HepG2 (cell line): Measurements from ENCODE around the gene HEXIM1. TPM values are rescaled to one million over a fixed set of nuclear protein-coding genes. Genes with fewer than 3 reads are reported as not detected.

Experiments used
- CEBPG ChIP-seq: IDR thresholded peaks from 2 replicates; pipeline ENCODE4 v1.6.1; 2016
- NCOR1 ChIP-seq: fragments of 200-600 bp; sonication (generic); IDR thresholded peaks from 2 replicates; pipeline ENCODE4 v1.7.0; 2017; ENCODE audit warnings: antibody characterized with exemption, low read length, borderline replicate concordance
- PHF5A ChIP-seq: IDR thresholded peaks from one replicate; pipeline ENCODE4 v1.6.1; 2018; ENCODE audit warnings: low read depth, missing genetic modification reagents; ENCODE audit not compliant: unreplicated experiment
- RARA ChIP-seq: IDR thresholded peaks from 2 replicates; pipeline ENCODE4 v1.6.1; 2016; ENCODE audit warnings: missing genetic modification reagents, missing compliant biosample characterization
- SMAD1 ChIP-seq: sonication (generic); formaldehyde crosslinking; IDR thresholded peaks from 2 replicates; pipeline ENCODE4 v1.4.0; 2020; ENCODE audit warnings: missing genetic modification reagents, low read depth, mild to moderate bottlenecking, borderline replicate concordance
- SMARCC2 ChIP-seq: fragments of 450-650 bp; IDR thresholded peaks from 2 replicates; pipeline ENCODE4 v1.6.1; 2017; ENCODE audit warnings: antibody characterized with exemption, mild to moderate bottlenecking
- SPEN ChIP-seq: sonication (generic); formaldehyde crosslinking; IDR thresholded peaks from 2 replicates; pipeline ENCODE4 v1.5.1; 2020; ENCODE audit warnings: low read depth, mild to moderate bottlenecking, missing genetic modification reagents
- TBL1XR1 ChIP-seq: fragments of 150-350 bp; IDR thresholded peaks from 2 replicates; pipeline ENCODE4 v1.6.1; 2014; ENCODE audit warnings: borderline replicate concordance, low read length; ENCODE audit not compliant: partially characterized antibody
- ZNF12 ChIP-seq: sonication (generic); formaldehyde crosslinking; IDR thresholded peaks from 2 replicates; pipeline ENCODE4 v1.5.0; 2020; ENCODE audit warnings: missing genetic modification reagents
- ZNF446 ChIP-seq: sonication (generic); formaldehyde crosslinking; IDR thresholded peaks from 2 replicates; pipeline ENCODE4 v1.5.0; 2020; ENCODE audit warnings: mild to moderate bottlenecking, missing genetic modification reagents
- ZNF460 ChIP-seq: sonication (generic); formaldehyde crosslinking; IDR thresholded peaks from 2 replicates; pipeline ENCODE4 v1.5.1; 2020; ENCODE audit warnings: missing genetic modification reagents, mild to moderate bottlenecking, borderline replicate concordance
- ZNF512B ChIP-seq: sonication (generic); formaldehyde crosslinking; IDR thresholded peaks from 2 replicates; pipeline ENCODE4 v1.5.1; 2020; ENCODE audit warnings: missing genetic modification reagents, mild to moderate bottlenecking, borderline replicate concordance
- ZNF639 ChIP-seq: conservative IDR thresholded peaks from 2 replicates; pipeline ENCODE4 v1.6.1; 2018; ENCODE audit warnings: missing genetic modification reagents
- ZNF703 ChIP-seq: sonication (generic); formaldehyde crosslinking; IDR thresholded peaks from 2 replicates; pipeline ENCODE4 v1.5.1; 2020; ENCODE audit warnings: missing genetic modification reagents, mild to moderate bottlenecking, moderate library complexity, borderline replicate concordance
- polyA plus RNA-seq, 8 experiments: library from polyadenylated mRNA; depleted of rRNA in 3 of 8; stranded (reverse) in 7 of 8; unstranded in 1 of 8; fragments of >200 nt; fragmentation: Illumina TruSeq in 4 of 8; extraction: Trizol in 4 of 8; gene quantifications; 2 replicates each; pipeline versions ENCODE4 v1.2.1 to v1.2.3, GENCODE V29; 2011 to 2016; ENCODE audit warnings: low read depth in 4 of 8, missing spikeins in 1 of 8, mixed read lengths in 1 of 8; ENCODE audit not compliant: insufficient read depth in 1 of 8
- total RNA-seq, 5 experiments: library from RNA; depleted of rRNA; stranded (reverse); fragments of >200 nt; fragmentation: Illumina TruSeq; extraction: Trizol; gene quantifications; 2 replicates each; pipeline ENCODE4 v1.2.3, GENCODE V29; 2016; ENCODE audit warnings: low read depth in 1 of 5
- TF ChIP-seq, protein P1 (sequence below): sonication (generic); formaldehyde crosslinking; IDR thresholded peaks from 2 replicates; pipeline ENCODE4 v1.4.0; 2020; ENCODE audit warnings: missing genetic modification reagents, mild to moderate bottlenecking, borderline replicate concordance
- TF ChIP-seq, protein P2 (sequence below): sonication (generic); formaldehyde crosslinking; IDR thresholded peaks from 2 replicates; pipeline ENCODE4 v1.5.0; 2020; ENCODE audit warnings: missing genetic modification reagents, mild to moderate bottlenecking, borderline replicate concordance
- TF ChIP-seq, protein P3 (sequence below): sonication (generic); formaldehyde crosslinking; IDR thresholded peaks from 2 replicates; pipeline ENCODE4 v1.4.0; 2020; ENCODE audit warnings: missing genetic modification reagents

Gene HEXIM1
- total and polyA plus RNA-seq, 2 of the 13 experiments (the other 11 are each of a cell fraction or from before 2014, with no cell fraction given): 10.5 to 16.6 TPM

GRCh38 chr17:45200701-45201100 is 52.4 kb downstream of the HEXIM1 start (continued):
- TF ChIP-seq, protein P1, sequence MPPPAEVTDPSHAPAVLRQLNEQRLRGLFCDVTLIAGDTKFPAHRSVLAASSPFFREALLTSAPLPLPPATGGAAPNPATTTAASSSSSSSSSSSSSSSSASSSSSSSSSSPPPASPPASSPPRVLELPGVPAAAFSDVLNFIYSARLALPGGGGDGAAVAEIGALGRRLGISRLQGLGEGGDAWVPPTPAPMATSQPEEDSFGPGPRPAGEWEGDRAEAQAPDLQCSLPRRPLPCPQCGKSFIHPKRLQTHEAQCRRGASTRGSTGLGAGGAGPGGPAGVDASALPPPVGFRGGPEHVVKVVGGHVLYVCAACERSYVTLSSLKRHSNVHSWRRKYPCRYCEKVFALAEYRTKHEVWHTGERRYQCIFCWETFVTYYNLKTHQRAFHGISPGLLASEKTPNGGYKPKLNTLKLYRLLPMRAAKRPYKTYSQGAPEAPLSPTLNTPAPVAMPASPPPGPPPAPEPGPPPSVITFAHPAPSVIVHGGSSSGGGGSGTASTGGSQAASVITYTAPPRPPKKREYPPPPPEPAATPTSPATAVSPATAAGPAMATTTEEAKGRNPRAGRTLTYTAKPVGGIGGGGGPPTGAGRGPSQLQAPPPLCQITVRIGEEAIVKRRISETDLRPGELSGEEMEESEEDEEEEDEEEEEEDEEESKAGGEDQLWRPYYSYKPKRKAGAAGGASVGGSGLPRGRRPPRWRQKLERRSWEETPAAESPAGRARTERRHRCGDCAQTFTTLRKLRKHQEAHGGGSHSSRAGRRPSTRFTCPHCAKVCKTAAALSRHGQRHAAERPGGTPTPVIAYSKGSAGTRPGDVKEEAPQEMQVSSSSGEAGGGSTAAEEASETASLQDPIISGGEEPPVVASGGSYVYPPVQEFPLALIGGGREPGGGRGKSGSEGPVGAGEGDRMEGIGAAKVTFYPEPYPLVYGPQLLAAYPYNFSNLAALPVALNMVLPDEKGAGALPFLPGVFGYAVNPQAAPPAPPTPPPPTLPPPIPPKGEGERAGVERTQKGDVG: no peak
- TF ChIP-seq, protein P2, sequence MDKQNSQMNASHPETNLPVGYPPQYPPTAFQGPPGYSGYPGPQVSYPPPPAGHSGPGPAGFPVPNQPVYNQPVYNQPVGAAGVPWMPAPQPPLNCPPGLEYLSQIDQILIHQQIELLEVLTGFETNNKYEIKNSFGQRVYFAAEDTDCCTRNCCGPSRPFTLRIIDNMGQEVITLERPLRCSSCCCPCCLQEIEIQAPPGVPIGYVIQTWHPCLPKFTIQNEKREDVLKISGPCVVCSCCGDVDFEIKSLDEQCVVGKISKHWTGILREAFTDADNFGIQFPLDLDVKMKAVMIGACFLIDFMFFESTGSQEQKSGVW (CRISPR knock-in tag): no peak
- TF ChIP-seq, protein P3, sequence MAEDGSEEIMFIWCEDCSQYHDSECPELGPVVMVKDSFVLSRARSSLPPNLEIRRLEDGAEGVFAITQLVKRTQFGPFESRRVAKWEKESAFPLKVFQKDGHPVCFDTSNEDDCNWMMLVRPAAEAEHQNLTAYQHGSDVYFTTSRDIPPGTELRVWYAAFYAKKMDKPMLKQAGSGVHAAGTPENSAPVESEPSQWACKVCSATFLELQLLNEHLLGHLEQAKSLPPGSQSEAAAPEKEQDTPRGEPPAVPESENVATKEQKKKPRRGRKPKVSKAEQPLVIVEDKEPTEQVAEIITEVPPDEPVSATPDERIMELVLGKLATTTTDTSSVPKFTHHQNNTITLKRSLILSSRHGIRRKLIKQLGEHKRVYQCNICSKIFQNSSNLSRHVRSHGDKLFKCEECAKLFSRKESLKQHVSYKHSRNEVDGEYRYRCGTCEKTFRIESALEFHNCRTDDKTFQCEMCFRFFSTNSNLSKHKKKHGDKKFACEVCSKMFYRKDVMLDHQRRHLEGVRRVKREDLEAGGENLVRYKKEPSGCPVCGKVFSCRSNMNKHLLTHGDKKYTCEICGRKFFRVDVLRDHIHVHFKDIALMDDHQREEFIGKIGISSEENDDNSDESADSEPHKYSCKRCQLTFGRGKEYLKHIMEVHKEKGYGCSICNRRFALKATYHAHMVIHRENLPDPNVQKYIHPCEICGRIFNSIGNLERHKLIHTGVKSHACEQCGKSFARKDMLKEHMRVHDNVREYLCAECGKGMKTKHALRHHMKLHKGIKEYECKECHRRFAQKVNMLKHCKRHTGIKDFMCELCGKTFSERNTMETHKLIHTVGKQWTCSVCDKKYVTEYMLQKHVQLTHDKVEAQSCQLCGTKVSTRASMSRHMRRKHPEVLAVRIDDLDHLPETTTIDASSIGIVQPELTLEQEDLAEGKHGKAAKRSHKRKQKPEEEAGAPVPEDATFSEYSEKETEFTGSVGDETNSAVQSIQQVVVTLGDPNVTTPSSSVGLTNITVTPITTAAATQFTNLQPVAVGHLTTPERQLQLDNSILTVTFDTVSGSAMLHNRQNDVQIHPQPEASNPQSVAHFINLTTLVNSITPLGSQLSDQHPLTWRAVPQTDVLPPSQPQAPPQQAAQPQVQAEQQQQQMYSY: no peak
- TF ChIP-seq SMARCC2: no peak
- 0 out of 2 replicates have a peak, but pooled peaks have one; percentile 28 for TF ChIP-seq NCOR1
- no peak for TF ChIP-seq PHF5A (CRISPR knock-in tag)
- 0 out of 2 replicates have a peak, but pooled peaks have one; percentile 69 for TF ChIP-seq ZNF512B (CRISPR knock-in tag)
- TF ChIP-seq SPEN (CRISPR knock-in tag): no peak
- TF ChIP-seq TBL1XR1: peak; percentile 40
- TF ChIP-seq ZNF639 (CRISPR knock-in tag): no peak
- TF ChIP-seq ZNF446 (CRISPR knock-in tag): no peak
- TF ChIP-seq ZNF12: no peak
- TF ChIP-seq ZNF460: no peak
- no peak for TF ChIP-seq SMAD1 (CRISPR knock-in tag)
- TF ChIP-seq ZNF703 (CRISPR knock-in tag): 0 out of 2 replicates have a peak, but pooled peaks have one; percentile 68
- peak; percentile 58 for TF ChIP-seq RARA (CRISPR knock-in tag)
- peak; percentile 78 for TF ChIP-seq CEBPG (CRISPR knock-in tag)
